ENCODE results near the gene DGLUCY. TPM values are rescaled to one million over a fixed set of nuclear protein-coding genes. Genes with fewer than 3 reads are reported as not detected.

Gene DGLUCY
- total RNA-seq, 1 experiment from 2014 or later: 67.0 TPM

- no peaks in the 10 kb centered on the region for H3K27me3 ChIP-seq (ENCODE audit: insufficient read depth, low read length)
- no peaks in the 10 kb centered on the region for H3K4me1 ChIP-seq (ENCODE audit: control insufficient read depth in 1 of 2, insufficient read depth in 2 of 2, low read length in 2 of 2)
- no peak overlapping the region for H3K27ac ChIP-seq (ENCODE audit: low read depth, low read length)
- ChIA-PET RAD21 (ENCODE audit: low non-redundant PET in 1 of 2, low total read pairs in 2 of 2, uncharacterized antibody in 2 of 2, unreplicated experiment in 2 of 2) (no interaction called here), CTCF (no interaction called here), POLR2A (no interaction called here)
- TF ChIP-seq ZNF274 (IDR thresholded peaks at IDR 0.05; ENCODE audit: low read depth, low read length) (no peak), EGR1 (IDR thresholded peaks at IDR 0.05; ENCODE audit: low read depth) (no peak), TCF7L2 (IDR thresholded peaks at IDR 0.05; ENCODE audit: borderline replicate concordance, extremely low read depth, insufficient read depth, insufficient read length) (no peak), FOSL1 (IDR thresholded peaks at IDR 0.05; ENCODE audit: low read depth) (no peak), JUND (IDR thresholded peaks at IDR 0.05) (no peak), REST (IDR thresholded peaks at IDR 0.05; ENCODE audit: low read depth) (no peak), SIN3A (IDR thresholded peaks at IDR 0.05; ENCODE audit: low read depth) (no peak), ZFX (IDR thresholded peaks at IDR 0.05) (no peak), ZBTB33 (IDR thresholded peaks at IDR 0.05; ENCODE audit: extremely low read depth, insufficient replicate concordance, low read length) (no peak), EZH2 (IDR thresholded peaks at IDR 0.05) (no peak), POLR2AphosphoS5 (IDR thresholded peaks at IDR 0.05; ENCODE audit: low read depth, low read length) (no peak), CBX3 (IDR thresholded peaks at IDR 0.05; ENCODE audit: low read depth) (no peak), YY1 (IDR thresholded peaks at IDR 0.05; ENCODE audit: extremely low read depth, insufficient replicate concordance, low read depth, low read length) (no peak), SRF (IDR thresholded peaks at IDR 0.05; ENCODE audit: low read depth) (no peak), SP1 (IDR thresholded peaks at IDR 0.05; ENCODE audit: low read depth) (no peak), ELF1 (IDR thresholded peaks at IDR 0.05; ENCODE audit: borderline replicate concordance, low read depth) (no peak), ATF3 (IDR thresholded peaks at IDR 0.05) (no peak), RAD21 (IDR thresholded peaks at IDR 0.05; ENCODE audit: low read depth) (no peak)
- H3K9ac ChIP-seq (ENCODE audit: low read length): no peak overlapping the region
- H4K20me1 ChIP-seq (ENCODE audit: insufficient read depth): no peaks in the 10 kb centered on the region
- H3K79me2 ChIP-seq (ENCODE audit: insufficient read depth, low read length): no peaks in the 10 kb centered on the region
- H3K36me3 ChIP-seq (ENCODE audit: control insufficient read depth in 1 of 2, insufficient read depth in 2 of 2, low read length in 2 of 2): peaks cover 18 to 35% of the 10 kb centered on the region in 2 experiments
- no peak overlapping the region for H3K4me2 ChIP-seq (ENCODE audit: low read length)
- no peaks in the 10 kb centered on the region for H3K9me2 ChIP-seq (ENCODE audit: insufficient read depth)
- no peak overlapping the region for H3K4me3 ChIP-seq (replicated peaks in 1 of 2; ENCODE audit: low read depth in 1 of 2, low read length in 2 of 2)
- peaks cover 11 to 14% of the 10 kb centered on the region in 2 experiments; a peak in 2 of 4 replicates for H3K9me3 ChIP-seq (ENCODE audit: control insufficient read depth in 1 of 2, insufficient read depth in 1 of 2, low read depth in 1 of 2, low read length in 2 of 2)
- ATAC-seq: no peak
- DNase-seq (ENCODE audit: low read depth, low spot score): no peak
- no peak overlapping the region for H2AFZ ChIP-seq (ENCODE audit: low read depth, low read length, poor library complexity, severe bottlenecking)
- no TSS peak for BruUV-seq (replicated peaks)
- intact Hi-C loops (cut with micrococcal nuclease): no loop called here
Observed at GRCh38 chr14:91197631-91198030, 83.8 kb downstream of the DGLUCY start.
